Neural progenitor cell (in vitro differentiated cells): Measurements from ENCODE around the gene NRF1.

Experiments used
- CTCF ChIP-seq: fragments of 200-600 bp; sonication (generic); IDR thresholded peaks from 2 replicates; pipeline ENCODE4 v1.5.1; 2017; ENCODE audit warnings: antibody characterized with exemption, mild to moderate bottlenecking
- EZH2 ChIP-seq: fragments of 200-600 bp; sonication (generic); IDR thresholded peaks from 2 replicates; pipeline ENCODE4 v1.6.1; 2017; ENCODE audit warnings: antibody characterized with exemption, mild to moderate bottlenecking, moderate library complexity

- TF ChIP-seq CTCF = no peak
- no peak for TF ChIP-seq EZH2
Measured at GRCh38 chr7:129690701-129691100, 79.2 kb downstream of the NRF1 start.
